Measurements from ENCODE around the gene AKAP6. TPM values are rescaled to one million over a fixed set of nuclear protein-coding genes. Genes with fewer than 3 reads are reported as not detected.

The AKAP6 gene
- total and polyA plus RNA-seq, 2 of the 8 experiments (the other 6 are each of a cell fraction or from before 2014, with no cell fraction given), result 0.09 to 0.89 TPM

DNA sequence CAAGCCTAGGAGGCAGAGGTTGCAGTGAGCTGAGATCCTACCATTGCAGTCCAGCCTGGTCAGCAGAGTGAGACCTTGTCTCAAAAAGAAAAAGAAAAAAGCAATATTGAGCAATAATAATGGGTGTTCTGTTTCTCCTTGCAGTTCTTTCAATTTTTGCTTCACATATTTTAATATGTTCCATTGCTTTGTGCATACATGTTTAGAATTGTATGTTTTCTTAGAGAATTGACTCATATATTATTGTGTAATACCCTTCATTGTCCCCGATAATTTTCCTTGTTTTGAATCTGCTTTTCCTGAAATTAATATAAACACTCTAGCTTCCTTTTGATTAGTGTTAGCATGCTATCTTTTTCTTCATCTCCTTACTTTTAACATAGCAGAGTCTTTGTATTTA, 471.2 kb downstream of the AKAP6 start:
- H3K4ac ChIP-seq (replicated peaks; ENCODE audit: insufficient read length, low read depth, low read length), result no peak overlapping the region
- no peak overlapping the region for H2AFZ ChIP-seq (ENCODE audit: low read length)
- no peaks in the 10 kb centered on the region for H3K79me1 ChIP-seq (ENCODE audit: low read depth, low read length)
- no peaks in the 10 kb centered on the region for H3K23me2 ChIP-seq (ENCODE audit: low read depth, low read length)
- no peak overlapping the region for H4K5ac ChIP-seq (ENCODE audit: insufficient read length, low read depth, low read length)
- H3K27me3 ChIP-seq (replicated peaks in 1 of 4; ENCODE audit: control insufficient read depth in 3 of 4, extremely low read depth in 1 of 4, insufficient read depth in 3 of 4, low read length in 3 of 4), result no peaks in the 10 kb centered on the region
- no peaks in the 10 kb centered on the region for H4K20me1 ChIP-seq (replicated peaks in 1 of 2; ENCODE audit: control insufficient read depth in 1 of 2, insufficient read depth in 2 of 2, low read length in 2 of 2)
- H3K27ac ChIP-seq (ENCODE audit: low read depth, low read length), result no peak overlapping the region
- 90% methylated on average over 1 of the region's 1 CpG; no CpG with 5 or more reads in 1 of the 2 experiments for WGBS, 2 experiments (ENCODE audit: extremely low coverage in 1 of 2, insufficient coverage in 1 of 2, insufficient read length in 1 of 2, insufficient replicate concordance in 2 of 2, low coverage in 1 of 2, low lambda C conversion rate in 2 of 2, missing lambda C conversion rate in 1 of 2)
- no peak overlapping the region for H3K56ac ChIP-seq (replicated peaks; ENCODE audit: insufficient read length, low read depth, low read length)
- no peak overlapping the region for H4K8ac ChIP-seq (ENCODE audit: extremely low read depth, insufficient read depth, low read length)
- POLR2A ChIA-PET (ENCODE audit: partially characterized antibody), result no interaction called here
- no peak overlapping the region for H3K18ac ChIP-seq (ENCODE audit: extremely low read depth, low read length)
- CTCF ChIA-PET (ENCODE audit: partially characterized antibody), result no interaction called here
- H3K4me3 ChIP-seq (ENCODE audit: extremely low read depth in 1 of 4, insufficient read depth in 2 of 4, low read depth in 3 of 4, low read length in 4 of 4), result no peak overlapping the region
- H3K14ac ChIP-seq (ENCODE audit: insufficient read length), result no peak overlapping the region
- H3K23ac ChIP-seq (ENCODE audit: insufficient read length), result no peak overlapping the region
- H3K79me2 ChIP-seq (ENCODE audit: control insufficient read depth in 1 of 2, insufficient read depth in 2 of 2, low read length in 2 of 2), result no peaks in the 10 kb centered on the region
- H3K4me1 ChIP-seq (replicated peaks in 1 of 4; ENCODE audit: control insufficient read depth in 3 of 4, insufficient read depth in 4 of 4, low read length in 3 of 4), result no peaks in the 10 kb centered on the region
- FAIRE-seq, result no peak
- no peak overlapping the region for H2BK12ac ChIP-seq (ENCODE audit: low read depth, low read length)
- no peak overlapping the region for H2BK5ac ChIP-seq (ENCODE audit: low read depth, low read length)
- H3K4me2 ChIP-seq (ENCODE audit: insufficient read depth in 1 of 2, low read depth in 2 of 2, low read length in 2 of 2), result no peak overlapping the region
- H3K36me3 ChIP-seq (ENCODE audit: control insufficient read depth in 2 of 4, insufficient read depth in 4 of 4, low read length in 3 of 4), result no peaks in the 10 kb centered on the region; a peak in 1 of 8 replicates
- H3K9ac ChIP-seq (replicated peaks in 1 of 4; ENCODE audit: extremely low read depth in 1 of 4, low read depth in 3 of 4, low read length in 3 of 4), result no peak overlapping the region
- DNase-seq (ENCODE audit: low read depth in 1 of 2, low spot score in 2 of 2), result no peak
- no peak overlapping the region for H2BK15ac ChIP-seq (ENCODE audit: low read length)
- H3K9me3 ChIP-seq (ENCODE audit: insufficient read depth in 2 of 2, low read depth in 1 of 2, low read length in 1 of 2), result peaks cover 12 to 25% of the 10 kb centered on the region in 2 experiments
- no peak overlapping the region for H2BK120ac ChIP-seq (replicated peaks; ENCODE audit: low read depth, low read length)
- H4K91ac ChIP-seq (replicated peaks; ENCODE audit: insufficient read length, low read length), result no peak overlapping the region
- H2AK5ac ChIP-seq (ENCODE audit: low read depth, low read length), result no peak overlapping the region
- no peak overlapping the region for H2BK20ac ChIP-seq (ENCODE audit: low read length)
- TF ChIP-seq, protein P1, sequence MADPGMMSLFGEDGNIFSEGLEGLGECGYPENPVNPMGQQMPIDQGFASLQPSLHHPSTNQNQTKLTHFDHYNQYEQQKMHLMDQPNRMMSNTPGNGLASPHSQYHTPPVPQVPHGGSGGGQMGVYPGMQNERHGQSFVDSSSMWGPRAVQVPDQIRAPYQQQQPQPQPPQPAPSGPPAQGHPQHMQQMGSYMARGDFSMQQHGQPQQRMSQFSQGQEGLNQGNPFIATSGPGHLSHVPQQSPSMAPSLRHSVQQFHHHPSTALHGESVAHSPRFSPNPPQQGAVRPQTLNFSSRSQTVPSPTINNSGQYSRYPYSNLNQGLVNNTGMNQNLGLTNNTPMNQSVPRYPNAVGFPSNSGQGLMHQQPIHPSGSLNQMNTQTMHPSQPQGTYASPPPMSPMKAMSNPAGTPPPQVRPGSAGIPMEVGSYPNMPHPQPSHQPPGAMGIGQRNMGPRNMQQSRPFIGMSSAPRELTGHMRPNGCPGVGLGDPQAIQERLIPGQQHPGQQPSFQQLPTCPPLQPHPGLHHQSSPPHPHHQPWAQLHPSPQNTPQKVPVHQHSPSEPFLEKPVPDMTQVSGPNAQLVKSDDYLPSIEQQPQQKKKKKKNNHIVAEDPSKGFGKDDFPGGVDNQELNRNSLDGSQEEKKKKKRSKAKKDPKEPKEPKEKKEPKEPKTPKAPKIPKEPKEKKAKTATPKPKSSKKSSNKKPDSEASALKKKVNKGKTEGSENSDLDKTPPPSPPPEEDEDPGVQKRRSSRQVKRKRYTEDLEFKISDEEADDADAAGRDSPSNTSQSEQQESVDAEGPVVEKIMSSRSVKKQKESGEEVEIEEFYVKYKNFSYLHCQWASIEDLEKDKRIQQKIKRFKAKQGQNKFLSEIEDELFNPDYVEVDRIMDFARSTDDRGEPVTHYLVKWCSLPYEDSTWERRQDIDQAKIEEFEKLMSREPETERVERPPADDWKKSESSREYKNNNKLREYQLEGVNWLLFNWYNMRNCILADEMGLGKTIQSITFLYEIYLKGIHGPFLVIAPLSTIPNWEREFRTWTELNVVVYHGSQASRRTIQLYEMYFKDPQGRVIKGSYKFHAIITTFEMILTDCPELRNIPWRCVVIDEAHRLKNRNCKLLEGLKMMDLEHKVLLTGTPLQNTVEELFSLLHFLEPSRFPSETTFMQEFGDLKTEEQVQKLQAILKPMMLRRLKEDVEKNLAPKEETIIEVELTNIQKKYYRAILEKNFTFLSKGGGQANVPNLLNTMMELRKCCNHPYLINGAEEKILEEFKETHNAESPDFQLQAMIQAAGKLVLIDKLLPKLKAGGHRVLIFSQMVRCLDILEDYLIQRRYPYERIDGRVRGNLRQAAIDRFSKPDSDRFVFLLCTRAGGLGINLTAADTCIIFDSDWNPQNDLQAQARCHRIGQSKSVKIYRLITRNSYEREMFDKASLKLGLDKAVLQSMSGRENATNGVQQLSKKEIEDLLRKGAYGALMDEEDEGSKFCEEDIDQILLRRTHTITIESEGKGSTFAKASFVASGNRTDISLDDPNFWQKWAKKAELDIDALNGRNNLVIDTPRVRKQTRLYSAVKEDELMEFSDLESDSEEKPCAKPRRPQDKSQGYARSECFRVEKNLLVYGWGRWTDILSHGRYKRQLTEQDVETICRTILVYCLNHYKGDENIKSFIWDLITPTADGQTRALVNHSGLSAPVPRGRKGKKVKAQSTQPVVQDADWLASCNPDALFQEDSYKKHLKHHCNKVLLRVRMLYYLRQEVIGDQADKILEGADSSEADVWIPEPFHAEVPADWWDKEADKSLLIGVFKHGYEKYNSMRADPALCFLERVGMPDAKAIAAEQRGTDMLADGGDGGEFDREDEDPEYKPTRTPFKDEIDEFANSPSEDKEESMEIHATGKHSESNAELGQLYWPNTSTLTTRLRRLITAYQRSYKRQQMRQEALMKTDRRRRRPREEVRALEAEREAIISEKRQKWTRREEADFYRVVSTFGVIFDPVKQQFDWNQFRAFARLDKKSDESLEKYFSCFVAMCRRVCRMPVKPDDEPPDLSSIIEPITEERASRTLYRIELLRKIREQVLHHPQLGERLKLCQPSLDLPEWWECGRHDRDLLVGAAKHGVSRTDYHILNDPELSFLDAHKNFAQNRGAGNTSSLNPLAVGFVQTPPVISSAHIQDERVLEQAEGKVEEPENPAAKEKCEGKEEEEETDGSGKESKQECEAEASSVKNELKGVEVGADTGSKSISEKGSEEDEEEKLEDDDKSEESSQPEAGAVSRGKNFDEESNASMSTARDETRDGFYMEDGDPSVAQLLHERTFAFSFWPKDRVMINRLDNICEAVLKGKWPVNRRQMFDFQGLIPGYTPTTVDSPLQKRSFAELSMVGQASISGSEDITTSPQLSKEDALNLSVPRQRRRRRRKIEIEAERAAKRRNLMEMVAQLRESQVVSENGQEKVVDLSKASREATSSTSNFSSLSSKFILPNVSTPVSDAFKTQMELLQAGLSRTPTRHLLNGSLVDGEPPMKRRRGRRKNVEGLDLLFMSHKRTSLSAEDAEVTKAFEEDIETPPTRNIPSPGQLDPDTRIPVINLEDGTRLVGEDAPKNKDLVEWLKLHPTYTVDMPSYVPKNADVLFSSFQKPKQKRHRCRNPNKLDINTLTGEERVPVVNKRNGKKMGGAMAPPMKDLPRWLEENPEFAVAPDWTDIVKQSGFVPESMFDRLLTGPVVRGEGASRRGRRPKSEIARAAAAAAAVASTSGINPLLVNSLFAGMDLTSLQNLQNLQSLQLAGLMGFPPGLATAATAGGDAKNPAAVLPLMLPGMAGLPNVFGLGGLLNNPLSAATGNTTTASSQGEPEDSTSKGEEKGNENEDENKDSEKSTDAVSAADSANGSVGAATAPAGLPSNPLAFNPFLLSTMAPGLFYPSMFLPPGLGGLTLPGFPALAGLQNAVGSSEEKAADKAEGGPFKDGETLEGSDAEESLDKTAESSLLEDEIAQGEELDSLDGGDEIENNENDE (IDR thresholded peaks at IDR 0.05; ENCODE audit: insufficient replicate concordance, low read length), result no peak
